Breast epithelium (tissue), 3 donors: ENCODE results near the gene SHISA7.

ENCODE experiments used
- CTCF ChIP-seq, 3 donors: fragments of 450-650 bp; IDR thresholded peaks; one replicate each; pipeline ENCODE4 v1.5.1; 2016 to 2017; ENCODE audit warnings: antibody characterized with exemption in 3 of 3, mild to moderate bottlenecking in 3 of 3, moderate library complexity in 3 of 3
- POLR2A ChIP-seq: fragments of 450-650 bp; IDR thresholded peaks from one replicate; pipeline ENCODE4 v1.6.1; 2016; ENCODE audit warnings: antibody characterized with exemption, mild to moderate bottlenecking, moderate library complexity

- TF ChIP-seq CTCF (IDR thresholded peaks at IDR 0.05) (no peak), POLR2A (no peak)
These were observed 21.1 kb upstream of the SHISA7 start for GRCh38 chr19:55464039-55464661.
